KOPT-K1 (cell line): ENCODE results near the gene C1GALT1.
"Not testable (repeated sequence)": the region's sequence is repeated elsewhere in the genome, so short reads cannot be mapped to it uniquely, and the experiment has no call there.

Source experiments
- H3K27ac ChIP-seq: fragments of 200-600 bp; sonication (generic); 2 replicates; pipeline ENCODE4 v1.5.1; 2016; ENCODE audit warnings: antibody characterized with exemption, mild to moderate bottlenecking, low read depth, low read length; ENCODE audit not compliant: poor library complexity, severe bottlenecking
- H3K36me3 ChIP-seq: fragments of 200-600 bp; sonication (generic); 2 replicates; pipeline ENCODE4 v1.5.1; 2017; ENCODE audit warnings: antibody characterized with exemption, mild to moderate bottlenecking, low read length, moderate library complexity; ENCODE audit not compliant: insufficient read depth
- H3K9me3 ChIP-seq: fragments of 200-600 bp; sonication (generic); 2 replicates; pipeline ENCODE4 v1.5.1; 2017; ENCODE audit warnings: antibody characterized with exemption, low read length, mild to moderate bottlenecking; ENCODE audit not compliant: insufficient read depth, poor library complexity, severe bottlenecking

C1GALT1 gene

DNA sequence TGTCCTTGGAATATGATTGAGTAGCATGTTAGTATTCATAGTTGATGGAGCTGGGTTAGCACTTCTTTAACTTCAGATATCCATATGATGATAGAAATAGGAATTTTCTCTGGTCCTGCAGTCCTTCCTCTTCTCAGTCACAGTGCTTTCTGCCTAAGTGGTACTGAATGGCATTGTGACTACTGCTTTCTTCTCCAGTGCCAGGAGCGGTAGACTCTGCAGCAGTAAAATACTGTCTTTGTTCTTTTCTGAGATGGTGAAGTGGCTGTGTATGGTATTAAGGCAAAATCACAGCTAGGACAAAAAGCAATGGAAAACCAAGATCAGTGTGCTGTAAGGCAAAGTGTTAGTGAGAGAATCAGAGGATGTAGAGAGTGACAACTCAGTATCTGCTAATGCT is 46.6 kb downstream of the C1GALT1 start:
- Histone ChIP-seq H3K9me3 (peaks cover 27% of the 10 kb centered on the region), H3K27ac (no peak overlapping the region), H3K36me3 (no peaks in the 10 kb centered on the region; the same call in 1 of the 2 replicates)

DNA sequence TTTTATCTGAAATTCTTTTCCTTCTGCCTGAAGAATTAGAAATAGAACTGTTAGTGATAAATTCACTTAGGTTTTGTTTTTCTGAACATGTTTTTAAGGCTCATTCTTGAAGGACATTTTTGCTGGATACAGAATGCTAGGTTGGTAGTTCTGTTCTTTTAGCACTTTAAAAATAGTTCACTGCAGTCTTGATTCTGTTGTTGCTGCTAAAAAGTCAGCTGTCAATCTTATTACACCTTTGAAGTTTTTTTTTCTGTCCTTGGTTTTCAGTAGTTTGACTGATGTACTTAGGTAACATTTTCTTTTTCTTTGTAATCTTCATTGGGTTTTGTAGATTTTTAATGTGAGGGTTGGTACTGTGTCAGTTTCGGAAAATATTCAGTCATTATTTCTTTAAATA is 48.7 kb downstream of the C1GALT1 start:
- H3K27ac ChIP-seq: no peak overlapping the region
- H3K9me3 ChIP-seq: peaks cover 13% of the 10 kb centered on the region
- H3K36me3 ChIP-seq: peaks cover 12% of the 10 kb centered on the region; the same call in 1 of the 2 replicates

DNA sequence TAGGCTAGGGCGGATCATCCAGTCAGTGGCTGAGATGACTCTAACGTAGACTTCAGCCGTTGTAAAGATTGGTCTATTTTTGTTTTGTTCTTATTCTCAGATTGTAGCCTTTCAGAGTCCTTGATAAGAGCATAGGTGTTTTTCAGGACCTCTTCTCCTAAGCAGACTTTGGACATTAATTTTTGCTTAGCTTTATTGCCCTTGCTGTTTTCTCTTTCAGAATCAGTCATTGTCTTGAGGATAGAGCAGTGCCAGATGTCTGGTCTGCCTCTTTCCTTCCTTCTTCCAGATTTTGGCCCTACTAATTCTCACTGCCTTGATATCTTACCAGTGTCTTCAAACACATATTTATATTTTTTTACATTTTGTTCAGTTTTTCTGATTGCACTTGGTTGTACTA is 49.5 kb downstream of the C1GALT1 start:
- Histone ChIP-seq H3K36me3 (peaks cover 20% of the 10 kb centered on the region; the same call in 1 of the 2 replicates), H3K27ac (no peak overlapping the region), H3K9me3 (peaks cover 13% of the 10 kb centered on the region)

DNA sequence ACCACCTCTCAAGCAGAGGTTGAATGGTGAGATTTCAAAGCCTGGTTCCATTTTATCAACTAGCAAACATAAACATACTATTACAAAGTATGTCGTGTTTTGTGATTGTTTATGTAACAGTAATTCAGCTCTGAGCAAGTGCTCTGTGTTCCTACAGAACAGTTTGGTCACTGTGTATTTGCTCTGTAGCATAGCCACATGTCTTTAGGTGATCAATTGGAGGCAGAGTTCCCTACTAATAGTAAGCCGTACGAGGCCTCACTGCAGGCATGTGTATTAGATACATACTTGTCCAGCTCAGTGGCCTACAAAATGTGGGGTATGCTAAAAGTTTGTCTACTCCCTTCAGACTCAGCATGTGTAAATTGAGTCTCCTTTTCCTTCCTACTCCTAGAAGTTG is 53.0 kb downstream of the C1GALT1 start:
- no peak overlapping the region for H3K27ac ChIP-seq
- peaks cover 8% of the 10 kb centered on the region for H3K9me3 ChIP-seq
- peaks cover 54% of the 10 kb centered on the region for H3K36me3 ChIP-seq

DNA sequence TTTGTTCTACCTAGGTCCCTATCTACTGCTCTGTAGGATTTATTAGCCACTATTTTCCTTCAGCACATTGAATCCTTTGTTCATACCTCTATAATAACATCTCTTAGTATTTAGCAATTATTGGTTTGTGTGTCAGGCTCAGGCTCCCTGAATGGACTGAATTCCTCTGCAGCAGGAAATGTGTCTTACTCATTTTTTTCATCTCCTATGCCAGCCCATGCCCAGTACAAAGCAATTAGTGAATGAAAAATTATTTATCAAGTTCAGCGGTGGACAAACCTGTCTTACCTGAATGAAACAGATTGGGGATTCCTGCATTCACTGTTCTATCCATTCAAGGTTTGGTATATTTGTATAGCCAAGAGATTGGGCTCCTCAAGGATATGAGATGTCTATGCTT is 53.7 kb downstream of the C1GALT1 start:
- no peak overlapping the region for H3K27ac ChIP-seq
- peaks cover 4% of the 10 kb centered on the region for H3K9me3 ChIP-seq

DNA sequence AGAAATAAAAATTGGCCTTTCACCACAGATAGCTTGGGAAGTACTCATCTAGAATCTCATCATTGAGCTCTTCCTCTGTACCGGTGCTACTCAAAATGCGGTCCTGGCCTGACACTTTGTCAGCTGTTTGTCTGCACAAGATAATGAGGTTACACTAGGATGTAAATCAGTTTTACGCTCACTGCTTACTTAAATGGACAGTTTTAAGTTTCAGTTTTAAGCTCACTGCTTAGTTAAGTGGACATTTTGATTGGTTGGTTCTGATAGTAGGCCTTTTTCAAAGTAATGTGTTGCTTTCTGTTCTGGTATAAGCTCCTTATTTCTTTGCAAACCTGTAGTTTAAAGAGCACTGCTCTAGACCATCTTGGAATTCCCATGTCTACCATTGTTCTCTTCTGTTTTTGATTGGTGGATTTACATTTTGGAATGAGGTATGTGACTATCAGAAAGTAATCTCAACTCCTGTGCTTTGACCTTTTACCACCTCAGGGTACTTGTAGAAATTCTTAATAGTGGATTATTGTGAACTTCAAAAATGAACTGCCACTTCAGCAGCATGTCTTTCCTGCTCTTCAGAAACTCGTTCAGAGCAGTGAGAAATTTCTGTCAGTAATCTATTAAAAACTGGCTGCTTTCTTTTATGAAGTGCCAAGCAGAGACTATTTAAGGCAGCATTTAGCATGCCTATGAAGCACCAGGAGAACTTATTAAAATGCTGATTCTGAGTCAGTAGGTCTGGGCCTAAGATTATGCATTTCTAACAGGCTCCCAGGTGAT is 55.0 kb downstream of the C1GALT1 start:
- no peaks in the 10 kb centered on the region for H3K9me3 ChIP-seq
- no peak overlapping the region for H3K27ac ChIP-seq
- peaks cover 66% of the 10 kb centered on the region for H3K36me3 ChIP-seq

More for the DNA sequence above, 53.7 kb downstream of the C1GALT1 start:
- peaks cover 60% of the 10 kb centered on the region for H3K36me3 ChIP-seq

DNA sequence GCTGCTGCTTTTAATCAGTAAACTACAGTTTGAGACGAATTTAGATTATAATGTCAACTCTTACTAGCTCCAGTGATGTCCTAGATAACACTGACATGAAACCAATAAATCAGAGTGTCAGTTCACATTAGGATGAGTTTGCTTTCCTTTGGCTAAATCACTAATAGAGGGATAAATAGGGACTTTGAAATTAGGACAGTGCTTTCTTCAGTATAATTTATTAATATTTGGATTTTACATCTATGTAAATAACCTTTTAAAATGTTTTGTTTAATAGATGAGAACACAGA is 55.6 kb downstream of the C1GALT1 start:
- Histone ChIP-seq H3K36me3 (peaks cover 72% of the 10 kb centered on the region), H3K27ac (no peak overlapping the region), H3K9me3 (no peaks in the 10 kb centered on the region)

DNA sequence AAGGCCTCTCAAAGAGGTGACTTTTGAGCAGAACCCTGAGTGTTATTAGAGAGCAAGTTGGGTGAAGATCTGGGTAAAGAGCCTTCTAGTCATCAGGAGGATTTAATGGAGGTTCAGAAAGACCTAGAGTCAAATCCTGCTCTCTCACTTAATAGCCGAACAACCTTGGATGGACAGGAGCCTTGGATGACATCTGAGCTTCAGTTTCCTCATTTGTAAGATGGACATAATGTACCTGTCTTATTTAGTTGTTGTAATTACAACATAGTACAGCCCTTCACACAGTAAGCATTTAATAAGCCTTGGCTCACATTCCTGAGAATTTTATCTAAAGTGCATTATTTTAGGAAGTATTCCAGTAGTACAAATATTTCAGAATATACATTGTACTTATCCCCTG is 57.0 kb downstream of the C1GALT1 start:
- Histone ChIP-seq H3K36me3 (peaks cover 86% of the 10 kb centered on the region), H3K9me3 (no peaks in the 10 kb centered on the region), H3K27ac (no peak overlapping the region)

DNA sequence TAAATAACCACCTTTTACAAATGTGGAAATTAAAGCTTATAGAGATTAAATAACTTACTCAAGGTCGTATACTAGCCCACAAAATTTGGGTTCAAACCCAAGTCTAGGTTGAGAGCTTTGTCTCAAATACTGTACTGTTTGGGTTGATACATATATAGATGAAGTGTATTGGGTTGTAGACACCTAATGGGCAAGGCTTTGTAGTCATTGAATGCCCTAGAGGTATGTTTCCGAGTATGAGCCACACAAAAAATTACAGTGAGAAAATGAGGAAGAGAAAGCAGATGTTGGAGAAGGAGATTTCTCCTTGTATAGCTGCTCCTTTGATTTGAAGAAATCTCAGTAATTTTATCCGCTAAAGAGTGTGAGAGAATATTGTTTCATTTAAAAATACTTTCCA is 60.6 kb downstream of the C1GALT1 start:
- no peak overlapping the region for H3K27ac ChIP-seq
- H3K9me3 ChIP-seq: no peaks in the 10 kb centered on the region
- H3K36me3 ChIP-seq: peaks cover 80% of the 10 kb centered on the region

DNA sequence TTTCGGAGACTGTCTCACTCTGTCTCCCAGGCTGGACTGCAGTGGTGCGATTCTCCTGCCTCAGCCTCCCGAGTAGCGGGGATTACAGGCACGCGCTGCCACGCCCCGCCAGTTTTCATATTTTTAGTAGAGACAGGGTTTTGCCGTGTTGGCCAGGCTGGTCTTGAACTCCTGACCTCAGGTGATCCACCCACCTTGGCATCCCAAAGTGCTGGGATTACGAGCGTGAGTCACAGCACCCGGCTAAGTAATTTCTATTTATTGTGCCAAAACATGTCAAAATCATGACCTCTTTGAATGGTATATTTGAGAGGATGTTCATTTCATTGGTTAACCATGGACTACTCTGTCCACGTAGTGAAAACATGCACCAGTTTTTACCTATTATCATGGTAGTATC is 62.9 kb downstream of the C1GALT1 start:
- not testable (repeated sequence) for H3K9me3 ChIP-seq, H3K27ac ChIP-seq
- H3K36me3 ChIP-seq: peaks cover 57% of the 10 kb centered on the region

DNA sequence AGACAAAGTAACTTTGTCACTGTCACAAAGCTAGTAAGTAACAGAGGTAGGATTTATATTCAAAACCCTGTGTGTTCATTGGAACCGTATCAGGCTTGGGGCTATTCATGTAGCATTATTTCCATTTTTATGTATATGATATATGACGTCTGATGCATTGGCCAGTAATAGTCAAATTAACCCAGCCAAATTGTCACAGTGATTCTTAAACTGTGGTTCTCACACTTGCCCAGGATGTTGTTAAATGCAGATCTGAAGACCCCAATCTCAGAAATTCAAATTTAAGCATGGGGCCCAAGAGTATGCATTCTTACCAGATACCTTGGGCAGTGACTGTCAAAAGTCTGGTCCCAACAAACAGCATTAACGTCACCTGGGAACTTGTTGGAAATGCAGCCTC is 63.9 kb downstream of the C1GALT1 start:
- Histone ChIP-seq H3K27ac (no peak overlapping the region), H3K9me3 (no peaks in the 10 kb centered on the region), H3K36me3 (peaks cover 54% of the 10 kb centered on the region)

DNA sequence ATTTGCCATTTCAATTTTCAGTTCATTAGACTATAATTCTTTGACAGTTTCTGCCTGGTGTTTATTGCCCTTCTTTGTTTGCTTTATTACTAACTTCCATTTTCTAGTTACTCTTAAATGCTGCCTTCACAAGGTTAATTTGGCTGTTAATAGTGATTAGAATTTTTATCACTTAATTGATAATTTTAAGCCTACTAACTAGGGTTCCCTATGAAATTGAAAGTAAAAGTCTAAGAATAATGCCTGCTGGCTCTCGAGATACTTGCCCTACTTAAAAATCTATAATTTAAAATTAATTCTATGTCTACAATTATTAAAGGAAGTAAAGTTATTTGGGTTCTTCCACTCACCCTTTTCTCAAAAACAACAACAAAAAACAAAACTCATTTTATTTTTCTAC is 65.3 kb downstream of the C1GALT1 start:
- peaks cover 56% of the 10 kb centered on the region for H3K36me3 ChIP-seq
- H3K9me3 ChIP-seq: no peaks in the 10 kb centered on the region
- H3K27ac ChIP-seq: no peak overlapping the region

DNA sequence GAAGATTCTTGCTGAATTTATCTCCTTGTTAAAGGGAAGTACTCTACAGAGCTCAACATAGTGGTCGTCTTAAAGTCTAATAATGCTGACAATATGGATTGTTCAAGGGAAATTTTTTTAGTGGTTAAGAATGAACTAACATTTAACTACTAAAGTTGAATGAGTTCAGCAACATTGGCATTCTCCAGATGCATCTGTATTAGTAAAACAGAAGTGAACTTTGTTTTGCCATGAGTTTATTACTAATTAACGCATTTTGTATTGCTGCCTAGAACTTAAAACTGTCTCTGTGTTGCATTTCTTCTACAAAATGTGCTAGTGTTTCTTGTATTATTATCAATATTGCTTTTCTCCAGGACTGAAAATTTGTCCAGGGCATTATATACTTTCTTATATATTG is 67.5 kb downstream of the C1GALT1 start:
- Histone ChIP-seq H3K9me3 (no peaks in the 10 kb centered on the region), H3K36me3 (peaks cover 41% of the 10 kb centered on the region), H3K27ac (no peak overlapping the region)

DNA sequence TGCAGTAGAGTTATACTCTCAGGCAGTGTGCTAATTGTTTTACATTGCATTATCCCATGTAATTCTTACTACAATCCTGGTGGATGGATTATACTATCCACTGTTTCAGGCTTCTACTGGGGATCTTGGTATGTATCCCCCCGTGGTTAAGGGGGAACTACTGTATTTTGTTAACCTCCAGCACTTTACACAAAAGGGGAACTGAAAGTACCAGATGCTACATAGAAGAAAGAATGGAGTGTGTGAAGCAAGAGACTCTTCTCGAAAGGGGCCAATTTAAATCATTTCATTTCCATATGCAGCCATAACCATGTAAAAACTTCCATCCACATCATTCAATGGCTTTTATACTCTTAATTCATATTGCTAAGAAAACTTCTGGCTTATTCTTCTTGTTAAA is 69.4 kb downstream of the C1GALT1 start:
- peaks cover 22% of the 10 kb centered on the region for H3K36me3 ChIP-seq
- no peak overlapping the region for H3K27ac ChIP-seq
- no peaks in the 10 kb centered on the region for H3K9me3 ChIP-seq

DNA sequence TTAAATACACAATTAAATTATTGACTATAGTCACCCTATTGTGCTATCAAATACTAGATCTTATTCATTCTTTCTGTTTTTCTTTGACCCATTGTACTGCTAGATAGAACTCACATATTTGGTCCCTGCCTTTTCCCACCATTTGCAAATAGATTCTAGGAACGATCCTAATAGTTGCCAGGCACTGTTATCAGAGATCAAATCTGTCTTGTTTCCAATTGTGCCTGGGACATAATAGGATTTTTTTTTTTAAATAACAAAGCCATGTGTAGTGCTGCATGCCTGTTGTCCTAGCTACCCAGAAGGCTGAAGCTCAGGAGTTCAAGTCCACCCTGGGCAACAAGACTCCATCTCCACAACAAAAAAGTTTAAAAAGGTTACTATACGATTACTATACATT is 72.0 kb downstream of the C1GALT1 start:
- no peaks in the 10 kb centered on the region for H3K9me3 ChIP-seq
- H3K27ac ChIP-seq: no peak overlapping the region
- H3K36me3 ChIP-seq: peaks cover 22% of the 10 kb centered on the region

DNA sequence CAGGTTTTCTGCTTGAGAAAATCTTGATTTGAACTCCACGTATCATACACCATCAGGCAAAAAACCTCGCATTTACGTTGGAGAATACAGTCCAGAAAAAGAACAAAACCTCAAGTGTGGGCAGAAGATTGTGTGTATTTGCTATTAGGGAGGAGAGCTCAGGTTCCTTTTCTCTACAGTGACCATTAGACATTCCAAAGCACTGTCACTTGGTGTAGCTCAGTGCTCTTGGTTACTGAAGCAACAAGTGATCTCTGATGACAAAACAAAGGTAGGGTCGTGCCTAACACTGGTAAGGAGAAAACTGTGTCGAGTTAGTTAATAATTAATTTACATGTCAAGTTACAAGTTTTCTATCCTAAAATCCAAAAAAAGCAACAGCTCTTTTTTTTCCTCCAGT is 72.6 kb downstream of the C1GALT1 start:
- Histone ChIP-seq H3K36me3 (peaks cover 27% of the 10 kb centered on the region), H3K27ac (no peak overlapping the region), H3K9me3 (no peaks in the 10 kb centered on the region)
